GM19025 (cell line): ENCODE data around the gene CKAP5.

Experiments
- ATAC-seq: cut with Tn5 transposase; IDR thresholded peaks from one replicate; pipeline ENCODE4 v1.9.1; 2021; ENCODE audit warnings: mild to moderate bottlenecking, low read depth, moderate library complexity; ENCODE audit not compliant: unreplicated experiment

The CKAP5 gene

GRCh38 chr11:46845740-46846509 is at the start of gene CKAP5:
Gene CKAP5 (minus strand): TSS chr11:46846280. CDS start chr11:46821231, 25,049 bp downstream.
- peak; percentile 96 for ATAC-seq

GRCh38 chr11:46895821-46896220 is 49.7 kb upstream of the CKAP5 start:
- ATAC-seq: no peak

GRCh38 chr11:46894961-46895360 is 48.9 kb upstream of the CKAP5 start:
- no peak for ATAC-seq

- ATAC-seq: no peak
Measured at GRCh38 chr11:46894506-46894905, 48.4 kb upstream of the CKAP5 start.

GRCh38 chr11:46892838-46893237 is 46.8 kb upstream of the CKAP5 start:
- no peak for ATAC-seq

- no peak for ATAC-seq
Measured at GRCh38 chr11:46892109-46892508, 46.0 kb upstream of the CKAP5 start.

GRCh38 chr11:46890665-46891064 is 44.6 kb upstream of the CKAP5 start:
- ATAC-seq: no peak

- no peak for ATAC-seq
Measured at GRCh38 chr11:46889689-46890475, 43.8 kb upstream of the CKAP5 start.

- ATAC-seq: no peak
Measured at GRCh38 chr11:46889251-46889650, 43.2 kb upstream of the CKAP5 start.

- no peak for ATAC-seq
Measured at GRCh38 chr11:46888636-46889035, 42.6 kb upstream of the CKAP5 start.

- no peak for ATAC-seq
Measured at GRCh38 chr11:46886211-46886610, 40.1 kb upstream of the CKAP5 start.

GRCh38 chr11:46879056-46879585 is 33.0 kb upstream of the CKAP5 start:
- no peak for ATAC-seq

GRCh38 chr11:46877580-46877979 is 31.5 kb upstream of the CKAP5 start:
- ATAC-seq: no peak

- no peak for ATAC-seq
Measured at GRCh38 chr11:46876471-46876870, 30.4 kb upstream of the CKAP5 start.

- no peak for ATAC-seq
Measured at GRCh38 chr11:46874586-46874985, 28.5 kb upstream of the CKAP5 start.

- no peak for ATAC-seq
Measured at GRCh38 chr11:46868912-46869311, 22.8 kb upstream of the CKAP5 start.

GRCh38 chr11:46865340-46865739 is 19.3 kb upstream of the CKAP5 start:
- ATAC-seq: no peak

GRCh38 chr11:46860218-46860617 is 14.1 kb upstream of the CKAP5 start:
- no peak for ATAC-seq

- ATAC-seq: no peak
Measured at GRCh38 chr11:46858920-46859546, 13.0 kb upstream of the CKAP5 start.

GRCh38 chr11:46857666-46858065 is 11.6 kb upstream of the CKAP5 start:
- ATAC-seq: no peak
